Skeletal muscle cell (primary cell): ENCODE results near the gene TMEM120B.
"Not testable (repeated sequence)": the region's sequence is repeated elsewhere in the genome, so short reads cannot be mapped to it uniquely, and the experiment has no call there.

Source experiments
- DNase-seq: peaks from one replicate; pipeline ENCODE4 v3.0.0-alpha.2; 2010; ENCODE audit warnings: low read depth
- H3K4me3 ChIP-seq: 2 replicates; pipeline ENCODE4 v1.5.1; 2011; ENCODE audit warnings: low read depth, mild to moderate bottlenecking, control low read depth, low read length, moderate library complexity

TMEM120B gene

GRCh38 chr12:121708313-121709063 is 4.1 kb upstream of the TMEM120B start:
- no peak for DNase-seq
- H3K4me3 ChIP-seq: no peak overlapping the region

- H3K4me3 ChIP-seq, DNase-seq: not testable (repeated sequence)
Measured at GRCh38 chr12:121709064-121709424, 3.5 kb upstream of the TMEM120B start.

GRCh38 chr12:121709478-121709961 is 3.0 kb upstream of the TMEM120B start:
- no peak overlapping the region for H3K4me3 ChIP-seq
- no peak for DNase-seq

DNA sequence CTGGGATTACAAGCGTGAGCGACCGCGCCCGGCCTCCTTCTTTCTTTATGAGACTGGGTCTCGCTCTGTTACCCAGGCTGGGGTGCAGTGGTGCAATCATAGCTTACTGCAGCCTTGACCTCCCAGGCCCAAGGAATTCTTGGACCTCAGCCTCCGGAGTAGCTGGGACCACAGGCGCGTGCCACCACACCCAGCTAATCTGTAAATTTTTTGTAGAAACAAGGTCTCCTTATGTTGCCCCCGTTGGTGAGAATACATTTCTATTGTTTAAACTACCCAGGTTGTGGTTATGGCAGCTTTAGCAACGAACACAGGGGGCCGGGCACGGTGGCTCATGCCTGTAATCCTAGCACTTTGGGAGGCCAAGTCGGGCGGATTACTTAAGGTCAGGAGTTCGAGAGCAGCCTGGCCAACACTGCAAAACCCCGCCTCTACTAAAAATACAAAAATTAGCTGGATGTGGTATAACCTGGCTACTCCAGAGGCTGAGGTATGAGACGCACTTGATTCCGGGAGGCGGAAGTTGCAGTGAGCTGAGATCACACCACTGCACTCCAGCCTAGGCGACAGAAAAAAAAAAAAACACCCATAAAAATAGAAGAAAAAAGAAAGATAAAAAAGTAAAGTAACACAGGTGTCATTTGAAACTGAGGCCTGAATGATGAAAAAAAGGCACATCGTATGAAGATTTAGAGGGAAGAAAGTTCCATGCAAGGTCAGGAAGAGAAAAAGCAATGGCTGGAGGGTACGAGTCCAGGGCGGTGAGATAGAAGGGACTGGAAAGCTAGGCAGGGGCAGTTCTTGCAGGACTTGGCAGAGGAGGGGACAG is 977 bp upstream of the TMEM120B start:
- no peak for DNase-seq
- peak overlapping the region; percentile 98 for H3K4me3 ChIP-seq

DNA sequence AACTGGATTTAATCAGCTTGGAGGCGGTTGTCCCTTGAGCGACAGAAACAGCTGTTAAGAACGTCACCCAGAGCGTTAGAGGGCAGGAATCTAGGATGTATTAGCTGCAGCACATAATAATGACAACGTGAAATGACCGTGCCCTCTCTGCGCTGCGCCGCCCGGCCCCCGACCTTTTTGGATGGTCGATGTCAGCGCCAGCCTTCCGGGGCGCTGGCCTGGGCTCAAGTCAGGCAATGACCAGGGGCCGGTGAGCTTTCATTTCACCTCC is 427 bp upstream of the TMEM120B start:
- H3K4me3 ChIP-seq: peak overlapping the region; percentile 98
- no peak for DNase-seq

DNA sequence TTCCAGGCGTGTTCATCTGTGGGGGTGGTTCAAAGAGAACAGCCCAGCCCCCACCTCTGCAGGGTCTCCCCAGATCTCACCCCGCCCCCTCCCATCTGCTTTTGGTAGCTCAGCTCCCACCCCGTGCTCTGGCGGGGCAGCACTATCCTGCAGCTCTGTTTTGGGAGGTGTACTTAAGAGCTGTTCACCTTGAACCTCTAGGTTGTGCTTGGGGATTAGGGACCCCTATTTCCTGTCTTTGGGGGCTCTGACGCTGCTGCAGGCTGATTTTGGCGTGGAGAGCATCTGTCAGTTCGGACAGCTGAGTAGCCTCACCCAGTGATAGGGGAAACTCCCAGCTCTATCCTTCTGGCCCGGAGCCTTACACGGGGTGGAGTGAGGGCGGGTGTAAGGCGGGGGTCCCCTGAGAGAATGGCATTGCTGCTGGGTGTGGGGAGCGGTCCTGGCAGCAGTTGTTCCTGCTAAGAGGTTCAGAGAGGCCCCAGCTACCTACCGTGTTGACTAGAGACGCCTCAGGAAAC is 765 bp downstream of the TMEM120B start:
- DNase-seq: no peak
- H3K4me3 ChIP-seq: peak overlapping the region; percentile 98

- no peak for DNase-seq
- peak overlapping the region; percentile 98 for H3K4me3 ChIP-seq
Measured at GRCh38 chr12:121713793-121714192, 1.2 kb downstream of the TMEM120B start.

DNA sequence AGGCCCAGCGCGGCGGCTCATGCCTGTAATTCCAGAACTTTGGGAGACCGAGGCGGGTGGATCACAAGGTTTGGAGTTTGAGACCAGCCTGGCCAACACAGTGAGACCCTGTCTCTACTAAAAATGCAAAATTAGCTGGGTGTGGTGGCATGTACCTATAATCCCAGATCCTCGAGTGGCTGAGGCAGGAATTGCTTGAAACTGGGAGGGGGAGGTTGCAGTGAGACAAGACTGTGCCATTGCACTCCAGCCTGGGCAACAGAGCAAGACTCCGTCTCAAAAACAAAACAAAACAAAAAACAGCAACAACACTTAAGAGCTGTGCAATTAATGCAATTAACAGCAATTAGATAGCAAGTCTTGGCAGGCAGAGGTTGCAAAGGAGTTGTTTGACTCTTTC is 2.5 kb downstream of the TMEM120B start:
- DNase-seq, H3K4me3 ChIP-seq: not testable (repeated sequence)

- no peak for DNase-seq
Measured at GRCh38 chr12:121715862-121716435, 3.4 kb downstream of the TMEM120B start.

GRCh38 chr12:121717041-121717699 is 4.6 kb downstream of the TMEM120B start:
- peak; percentile 91 for DNase-seq
- no peak overlapping the region for H3K4me3 ChIP-seq

More at GRCh38 chr12:121715862-121716435, 3.4 kb downstream of the TMEM120B start:
- no peak overlapping the region for H3K4me3 ChIP-seq

- no peak overlapping the region for H3K4me3 ChIP-seq
- no peak for DNase-seq
Measured at GRCh38 chr12:121718653-121719239, 6.2 kb downstream of the TMEM120B start.

DNA sequence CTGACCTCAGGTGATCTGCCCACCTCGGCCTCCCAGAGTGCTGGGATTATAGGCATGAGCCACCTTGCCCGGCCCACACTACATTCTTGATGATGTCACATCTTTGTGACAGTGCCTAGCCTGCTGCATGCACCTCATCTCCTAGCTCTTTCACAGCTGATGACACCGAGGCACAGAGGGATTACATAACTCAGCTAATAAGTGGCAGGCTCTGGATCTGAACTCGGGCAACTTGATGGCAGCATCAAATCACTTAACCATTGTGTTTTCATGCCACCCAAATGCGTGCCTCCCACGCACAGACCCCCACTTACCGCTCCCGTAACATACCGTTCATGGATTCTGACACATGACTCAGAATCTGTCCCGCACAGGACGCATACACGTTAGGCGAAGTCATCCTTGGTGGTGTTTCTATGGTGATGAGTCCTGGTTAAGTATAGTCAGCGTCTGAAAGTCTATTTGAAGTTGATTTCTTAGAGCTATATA is 7.4 kb downstream of the TMEM120B start:
- peak; percentile 79 for DNase-seq
- H3K4me3 ChIP-seq: no peak overlapping the region

DNA sequence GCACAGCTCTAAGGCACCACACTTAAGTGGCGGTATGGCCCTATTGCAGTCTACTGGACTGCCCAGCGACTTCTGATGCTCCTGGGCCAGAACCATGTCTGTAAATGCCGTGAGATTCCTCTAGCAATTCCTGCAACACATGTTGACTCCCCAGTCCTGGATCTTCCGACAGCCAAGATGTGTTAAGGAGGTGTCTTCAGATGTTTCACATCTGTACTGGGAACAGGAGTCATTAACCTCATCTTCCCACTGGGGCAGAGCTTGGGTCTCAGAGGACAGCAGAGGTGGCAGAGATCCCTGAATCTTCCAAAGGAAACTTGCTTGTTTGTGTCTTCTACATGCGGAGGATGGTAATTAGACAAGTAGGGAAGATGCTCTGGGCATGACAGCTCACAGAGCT is 8.2 kb downstream of the TMEM120B start:
- no peak overlapping the region for H3K4me3 ChIP-seq
- no peak for DNase-seq

DNA sequence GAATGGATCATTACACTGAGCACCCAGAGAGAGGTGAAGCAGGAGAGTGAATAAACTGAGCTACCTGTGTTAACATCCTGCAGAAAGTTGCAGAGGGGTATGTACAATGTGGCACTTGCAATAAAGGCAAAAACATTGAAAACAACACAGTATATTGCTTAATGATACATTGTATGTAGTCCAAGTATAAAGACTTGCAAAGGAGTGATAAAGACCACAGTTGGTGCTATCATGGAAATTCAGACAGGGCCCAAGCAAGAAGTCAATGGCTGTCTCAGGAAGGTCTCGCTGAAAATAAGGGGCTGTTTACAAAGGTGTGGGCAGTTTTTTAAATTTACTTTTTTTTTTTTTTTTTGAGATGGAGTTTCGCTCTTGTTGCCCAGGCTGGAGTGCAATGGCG is 10.0 kb downstream of the TMEM120B start:
- DNase-seq: no peak
- H3K4me3 ChIP-seq: no peak overlapping the region

- H3K4me3 ChIP-seq: no peak overlapping the region
- no peak for DNase-seq
Measured at GRCh38 chr12:121723200-121723599, 10.6 kb downstream of the TMEM120B start.

- no peak for DNase-seq
- H3K4me3 ChIP-seq: no peak overlapping the region
Measured at GRCh38 chr12:121724925-121725324, 12.4 kb downstream of the TMEM120B start.

GRCh38 chr12:121725423-121725822 is 12.9 kb downstream of the TMEM120B start:
- H3K4me3 ChIP-seq: no peak overlapping the region
- no peak for DNase-seq

- no peak overlapping the region for H3K4me3 ChIP-seq
- DNase-seq: no peak
Measured at GRCh38 chr12:121729021-121729420, 16.5 kb downstream of the TMEM120B start.

- no peak overlapping the region for H3K4me3 ChIP-seq
- no peak for DNase-seq
Measured at GRCh38 chr12:121731473-121731872, 18.9 kb downstream of the TMEM120B start.
